Upper lobe of right lung (tissue), 1 donor: ENCODE measurements around the gene ASCC1. TPM values are rescaled to one million over a fixed set of nuclear protein-coding genes. Genes with fewer than 3 reads are reported as not detected.
A peak's percentile ranks its signal among the peaks of the same experiment; 100 is the strongest.

Experiments used
- ATAC-seq: fragments of 200-7000 bp; cut with Tn5 transposase; one replicate; pipeline ENCODE4 v1.9.1; 2020; ENCODE audit warnings: mild to moderate bottlenecking, moderate library complexity
- DNase-seq: peaks from one replicate; pipeline ENCODE4 v3.0.0-alpha.2; 2020
- H3K27ac ChIP-seq: fragments of 200-600 bp; one replicate; pipeline ENCODE4 v1.8.0; 2022
- H3K27me3 ChIP-seq: fragments of 200-600 bp; one replicate; pipeline ENCODE4 v1.8.0; 2022; ENCODE audit warnings: mild to moderate bottlenecking
- H3K36me3 ChIP-seq: fragments of 200-600 bp; one replicate; pipeline ENCODE4 v1.8.0; 2022
- H3K4me1 ChIP-seq: fragments of 200-600 bp; one replicate; pipeline ENCODE4 v1.8.0; 2022
- H3K4me3 ChIP-seq: fragments of 200-600 bp; one replicate; pipeline ENCODE4 v1.8.0; 2022; ENCODE audit warnings: mild to moderate bottlenecking
- H3K9me3 ChIP-seq: fragments of 200-600 bp; one replicate; pipeline ENCODE4 v1.8.0; 2022
- CTCF ChIP-seq: fragments of 200-600 bp; IDR thresholded peaks from one replicate; pipeline ENCODE4 v1.8.0; 2022; ENCODE audit warnings: antibody characterized with exemption
- intact Hi-C: fragments of 100-400 bp; cut with DNase I; formaldehyde crosslinking; loops from one replicate; pipeline ENCODE4 v1.11.0; 2022
- total RNA-seq: library from RNA; stranded (reverse); fragmentation: NEBNext Ultra II Directional; extraction: Animal tissue kit (Norgen Biotek cat#: 25700); gene quantifications from one replicate; pipeline ENCODE4 v1.2.1, GENCODE V29; 2021
- donor health status: DM: no; HTN: yes; CAD: no; lungs with severe emphysema.

Gene ASCC1
- total RNA-seq, 1 donor from 2014 or later: 27.4 TPM

GRCh38 chr10:72126184-72126871 is 89.7 kb downstream of the ASCC1 start:
- peak; percentile 56 for ATAC-seq
- TF ChIP-seq CTCF: peak; percentile 45
- intact Hi-C loops: no loop called here

GRCh38 chr10:72124989-72125388 is 91.1 kb downstream of the ASCC1 start:
- no peaks in the 10 kb centered on the region for H3K27me3 ChIP-seq
- ATAC-seq: no peak
- H3K4me3 ChIP-seq: no peak overlapping the region
- intact Hi-C loops: no loop called here
- no peaks in the 10 kb centered on the region for H3K9me3 ChIP-seq
- no peak for TF ChIP-seq CTCF
- peaks cover 2% of the 10 kb centered on the region for H3K36me3 ChIP-seq
- H3K27ac ChIP-seq: peak overlapping the region; percentile 34
- H3K4me1 ChIP-seq: no peaks in the 10 kb centered on the region
- no peak for DNase-seq

More at GRCh38 chr10:72126184-72126871, 89.7 kb downstream of the ASCC1 start:
- no peaks in the 10 kb centered on the region for H3K4me1 ChIP-seq
- H3K27me3 ChIP-seq: no peaks in the 10 kb centered on the region
- no peak for DNase-seq
- H3K36me3 ChIP-seq: peaks cover 5% of the 10 kb centered on the region
- H3K4me3 ChIP-seq: no peak overlapping the region
- H3K27ac ChIP-seq: peak overlapping the region; percentile 34
- no peaks in the 10 kb centered on the region for H3K9me3 ChIP-seq

GRCh38 chr10:72124381-72124780 is 91.7 kb downstream of the ASCC1 start:
- no peak for DNase-seq
- intact Hi-C loops: no loop called here
- H3K4me3 ChIP-seq: no peak overlapping the region

GRCh38 chr10:72123616-72124015 is 92.5 kb downstream of the ASCC1 start:
- no peak overlapping the region for H3K4me3 ChIP-seq
- TF ChIP-seq CTCF: no peak
- H3K36me3 ChIP-seq: no peaks in the 10 kb centered on the region
- ATAC-seq (no peak), DNase-seq (no peak)
- no peaks in the 10 kb centered on the region for H3K4me1 ChIP-seq
- intact Hi-C loops: no loop called here
- H3K27me3 ChIP-seq: no peaks in the 10 kb centered on the region
- H3K9me3 ChIP-seq: no peaks in the 10 kb centered on the region
- no peak overlapping the region for H3K27ac ChIP-seq

More at GRCh38 chr10:72124381-72124780, 91.7 kb downstream of the ASCC1 start:
- Histone ChIP-seq H3K36me3 (no peaks in the 10 kb centered on the region), H3K27me3 (no peaks in the 10 kb centered on the region), H3K4me1 (no peaks in the 10 kb centered on the region), H3K9me3 (no peaks in the 10 kb centered on the region), H3K27ac (no peak overlapping the region)
- ATAC-seq: no peak
- no peak for TF ChIP-seq CTCF

- H3K4me3 ChIP-seq: no peak overlapping the region
- no peaks in the 10 kb centered on the region for H3K4me1 ChIP-seq
- intact Hi-C loops: no loop called here
- ATAC-seq: no peak
- peaks cover 2% of the 10 kb centered on the region for H3K36me3 ChIP-seq
- no peak for DNase-seq
- TF ChIP-seq CTCF: no peak
- no peaks in the 10 kb centered on the region for H3K9me3 ChIP-seq
- H3K27me3 ChIP-seq: no peaks in the 10 kb centered on the region
- H3K27ac ChIP-seq: no peak overlapping the region
These were observed 93.9 kb downstream of the ASCC1 start for GRCh38 chr10:72122221-72122620.
